ENCODE results near the gene RASA4B.
"Not testable (repeated sequence)": the region's sequence is repeated elsewhere in the genome, so short reads cannot be mapped to it uniquely, and the experiment has no call there.

DNA sequence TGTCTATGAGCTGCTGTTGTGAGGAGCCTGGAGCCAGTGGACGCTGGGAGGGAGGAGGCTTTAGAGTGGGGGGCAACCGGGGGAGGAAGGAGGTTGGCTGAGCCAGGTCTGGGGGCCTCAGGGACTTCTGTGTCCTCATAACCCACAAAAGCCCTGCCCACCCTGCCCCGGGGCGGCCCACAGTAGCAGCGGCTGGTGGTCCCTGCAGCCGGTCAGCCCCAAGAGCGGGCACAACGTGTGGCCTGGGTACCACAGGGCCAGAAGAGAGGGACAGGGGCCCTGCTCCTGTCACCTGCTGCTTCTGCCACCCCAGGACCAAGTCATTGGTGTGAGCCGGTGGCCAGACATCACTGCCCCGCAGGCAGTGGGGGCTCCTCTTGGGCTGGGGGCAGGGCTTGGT, 35.6 kb downstream of the RASA4B start:
- not testable (repeated sequence) for TF ChIP-seq EGR1 (IDR thresholded peaks at IDR 0.05; ENCODE audit: low read depth); EZH2phosphoT487 (IDR thresholded peaks at IDR 0.05; ENCODE audit: borderline replicate concordance); CEBPB (IDR thresholded peaks at IDR 0.05; ENCODE audit: low read depth); POLR2A (IDR thresholded peaks at IDR 0.05; ENCODE audit: borderline replicate concordance, extremely low read depth, insufficient read depth, insufficient read length); RAD21 (IDR thresholded peaks at IDR 0.05; ENCODE audit: low read depth); SIN3A (IDR thresholded peaks at IDR 0.05; ENCODE audit: low read depth); POLR2AphosphoS5 (IDR thresholded peaks at IDR 0.05; ENCODE audit: low read depth, low read length); TCF7L2 (IDR thresholded peaks at IDR 0.05; ENCODE audit: borderline replicate concordance, extremely low read depth, insufficient read depth, insufficient read length)
- TF ChIP-seq, protein P1, sequence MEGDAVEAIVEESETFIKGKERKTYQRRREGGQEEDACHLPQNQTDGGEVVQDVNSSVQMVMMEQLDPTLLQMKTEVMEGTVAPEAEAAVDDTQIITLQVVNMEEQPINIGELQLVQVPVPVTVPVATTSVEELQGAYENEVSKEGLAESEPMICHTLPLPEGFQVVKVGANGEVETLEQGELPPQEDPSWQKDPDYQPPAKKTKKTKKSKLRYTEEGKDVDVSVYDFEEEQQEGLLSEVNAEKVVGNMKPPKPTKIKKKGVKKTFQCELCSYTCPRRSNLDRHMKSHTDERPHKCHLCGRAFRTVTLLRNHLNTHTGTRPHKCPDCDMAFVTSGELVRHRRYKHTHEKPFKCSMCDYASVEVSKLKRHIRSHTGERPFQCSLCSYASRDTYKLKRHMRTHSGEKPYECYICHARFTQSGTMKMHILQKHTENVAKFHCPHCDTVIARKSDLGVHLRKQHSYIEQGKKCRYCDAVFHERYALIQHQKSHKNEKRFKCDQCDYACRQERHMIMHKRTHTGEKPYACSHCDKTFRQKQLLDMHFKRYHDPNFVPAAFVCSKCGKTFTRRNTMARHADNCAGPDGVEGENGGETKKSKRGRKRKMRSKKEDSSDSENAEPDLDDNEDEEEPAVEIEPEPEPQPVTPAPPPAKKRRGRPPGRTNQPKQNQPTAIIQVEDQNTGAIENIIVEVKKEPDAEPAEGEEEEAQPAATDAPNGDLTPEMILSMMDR (IDR thresholded peaks at IDR 0.05 in 2 of 3, conservative IDR thresholded peaks at IDR 0.05 in 1 of 3; ENCODE audit: borderline replicate concordance in 1 of 3, insufficient read depth in 1 of 3, low read depth in 2 of 3, low read length in 2 of 3), result not testable (repeated sequence)
